Body of pancreas (tissue), 4 donors: ENCODE results near the gene MRI1. TPM values are rescaled to one million over a fixed set of nuclear protein-coding genes. Genes with fewer than 3 reads are reported as not detected.
"Not testable (repeated sequence)": the region's sequence is repeated elsewhere in the genome, so short reads cannot be mapped to it uniquely, and the experiment has no call there.

Experiments
- ATAC-seq: fragments of 150-250 bp; one replicate; pipeline ENCODE4 v1.9.1; 2016
- DNase-seq, 4 donors: peaks; one replicate each; pipeline ENCODE4 v3.0.0-alpha.2; 2019
- H3K27ac ChIP-seq, 4 donors: fragments of 200-600 bp; sonication (generic); 1 replicate in 3 of 4; 2 replicates in 1 of 4; pipeline versions ENCODE4 v1.5.1 to v1.6.1; 2016 to 2019; ENCODE audit warnings: mild to moderate bottlenecking in 1 of 4, mixed read lengths in 1 of 4, moderate library complexity in 1 of 4
- H3K27me3 ChIP-seq, 2 donors: fragments of 200-600 bp; sonication (generic); one replicate each; pipeline ENCODE4 v1.6.0; 2016; ENCODE audit warnings: mild to moderate bottlenecking in 1 of 2
- H3K36me3 ChIP-seq, 2 donors: fragments of 200-600 bp; sonication (generic); replicated peaks in 1 of 2; 2 replicates each; pipeline ENCODE4 v1.5.1; 2016; ENCODE audit warnings: low read depth in 2 of 2; ENCODE audit not compliant: insufficient read depth in 1 of 2
- H3K4me1 ChIP-seq: fragments of 200-600 bp; sonication (generic); one replicate; pipeline ENCODE4 v1.6.0; 2016
- H3K4me3 ChIP-seq, 2 donors: fragments of 200-600 bp; sonication (generic); 1 replicate in 1 of 2; 2 replicates in 1 of 2; pipeline ENCODE4 v1.5.1; 2016 to 2019
- H3K9me3 ChIP-seq, 3 donors: fragments of 200-600 bp; sonication (generic); 1 replicate in 2 of 3; 2 replicates in 1 of 3; pipeline ENCODE4 v1.5.1; 2016
- POLR2A ChIP-seq, 3 donors: fragments of 450-650 bp; IDR thresholded peaks; one replicate each; pipeline ENCODE4 v1.6.1; 2016; ENCODE audit warnings: antibody characterized with exemption in 3 of 3, mild to moderate bottlenecking in 2 of 3
- WGBS, 2 donors: methylation state at CpG; one replicate each; pipeline ENCODE4 v1.1.5; 2017; 5-methylcytosine and 5-hydroxymethylcytosine counted together
- intact Hi-C: fragments of 100-400 bp; cut with DNase I; formaldehyde crosslinking; loops from one replicate; pipeline ENCODE4 v1.15.1; 2023
- total RNA-seq, 2 donors: library from RNA; depleted of rRNA; stranded (reverse); fragments of >200 nt; gene quantifications; one replicate each; pipeline ENCODE4 v1.1.0, GENCODE V29; 2016
- TF ChIP-seq, protein P1 (sequence below), 7 experiments: fragments of 450-650 bp in 4 of 7; fragments of 200-600 bp in 3 of 7; sonication (generic) in 3 of 7; IDR thresholded peaks; one replicate each; pipeline ENCODE4 v1.5.1; 2016 to 2019; ENCODE audit warnings: antibody characterized with exemption in 7 of 7

Gene MRI1
- total RNA-seq, 2 donors from 2014 or later, result 69.0 to 82.7 TPM

DNA sequence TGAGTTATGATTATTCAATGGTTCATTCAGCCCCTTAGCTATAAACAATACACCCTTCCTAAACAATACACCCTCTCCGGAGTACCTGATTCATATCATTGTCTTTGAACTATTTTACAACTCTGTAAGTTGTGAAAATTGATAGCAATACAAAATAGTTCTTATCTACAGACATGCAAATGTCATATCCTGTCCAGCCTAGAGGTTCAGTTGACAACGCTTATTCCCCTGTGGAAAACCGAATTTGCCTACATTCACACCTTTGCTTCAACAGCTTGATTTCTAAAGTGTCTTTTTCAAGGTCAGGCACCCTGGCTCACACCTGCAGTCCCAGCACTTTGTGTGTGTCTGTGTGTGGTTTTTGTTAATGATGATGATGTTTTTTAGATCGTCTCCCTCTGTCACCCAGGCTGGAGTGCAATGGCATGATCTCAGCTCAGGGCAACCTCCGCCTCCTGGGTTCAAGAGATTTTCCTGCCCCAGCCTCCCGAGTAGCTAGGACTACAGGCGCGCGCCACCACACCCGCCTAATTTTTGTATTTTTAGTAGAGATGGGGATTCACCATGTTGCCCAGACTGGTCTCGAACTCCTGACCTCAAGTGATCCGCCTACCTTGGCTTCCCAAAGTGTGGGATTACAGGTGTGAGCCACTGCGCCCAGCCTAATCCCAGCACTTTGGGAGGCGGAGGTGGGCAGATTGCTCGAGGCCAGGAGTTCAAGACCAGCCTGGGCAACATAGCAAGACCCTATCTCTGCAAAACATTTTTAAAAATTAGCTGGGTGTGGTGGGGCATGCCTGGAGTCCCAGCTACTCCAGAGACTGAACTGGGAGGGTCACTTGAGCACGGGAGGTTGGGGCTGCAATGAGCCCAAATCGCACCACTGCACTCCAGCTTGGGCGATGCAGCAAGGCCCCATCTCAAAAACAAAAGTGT lies 19.5 kb downstream of the MRI1 start:
- ATAC-seq (no peak), DNase-seq (no peak)
- peaks cover 0 to 2% of the 10 kb centered on the region in 2 donors for H3K36me3 ChIP-seq
- no peaks in the 10 kb centered on the region for H3K27me3 ChIP-seq
- TF ChIP-seq POLR2A (IDR thresholded peaks at IDR 0.05), result no peak
- TF ChIP-seq, protein P1, sequence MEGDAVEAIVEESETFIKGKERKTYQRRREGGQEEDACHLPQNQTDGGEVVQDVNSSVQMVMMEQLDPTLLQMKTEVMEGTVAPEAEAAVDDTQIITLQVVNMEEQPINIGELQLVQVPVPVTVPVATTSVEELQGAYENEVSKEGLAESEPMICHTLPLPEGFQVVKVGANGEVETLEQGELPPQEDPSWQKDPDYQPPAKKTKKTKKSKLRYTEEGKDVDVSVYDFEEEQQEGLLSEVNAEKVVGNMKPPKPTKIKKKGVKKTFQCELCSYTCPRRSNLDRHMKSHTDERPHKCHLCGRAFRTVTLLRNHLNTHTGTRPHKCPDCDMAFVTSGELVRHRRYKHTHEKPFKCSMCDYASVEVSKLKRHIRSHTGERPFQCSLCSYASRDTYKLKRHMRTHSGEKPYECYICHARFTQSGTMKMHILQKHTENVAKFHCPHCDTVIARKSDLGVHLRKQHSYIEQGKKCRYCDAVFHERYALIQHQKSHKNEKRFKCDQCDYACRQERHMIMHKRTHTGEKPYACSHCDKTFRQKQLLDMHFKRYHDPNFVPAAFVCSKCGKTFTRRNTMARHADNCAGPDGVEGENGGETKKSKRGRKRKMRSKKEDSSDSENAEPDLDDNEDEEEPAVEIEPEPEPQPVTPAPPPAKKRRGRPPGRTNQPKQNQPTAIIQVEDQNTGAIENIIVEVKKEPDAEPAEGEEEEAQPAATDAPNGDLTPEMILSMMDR (IDR thresholded peaks at IDR 0.05), result no peak
- H3K9me3 ChIP-seq, result no peaks in the 10 kb centered on the region
- H3K4me3 ChIP-seq, result no peak overlapping the region
- H3K4me1 ChIP-seq, result peaks cover 13% of the 10 kb centered on the region
- WGBS, 2 donors, result 74 to 78% methylated on average over 18 of the region's 18 CpGs
- H3K27ac ChIP-seq, result no peak overlapping the region
- intact Hi-C loops, result no loop called here

DNA sequence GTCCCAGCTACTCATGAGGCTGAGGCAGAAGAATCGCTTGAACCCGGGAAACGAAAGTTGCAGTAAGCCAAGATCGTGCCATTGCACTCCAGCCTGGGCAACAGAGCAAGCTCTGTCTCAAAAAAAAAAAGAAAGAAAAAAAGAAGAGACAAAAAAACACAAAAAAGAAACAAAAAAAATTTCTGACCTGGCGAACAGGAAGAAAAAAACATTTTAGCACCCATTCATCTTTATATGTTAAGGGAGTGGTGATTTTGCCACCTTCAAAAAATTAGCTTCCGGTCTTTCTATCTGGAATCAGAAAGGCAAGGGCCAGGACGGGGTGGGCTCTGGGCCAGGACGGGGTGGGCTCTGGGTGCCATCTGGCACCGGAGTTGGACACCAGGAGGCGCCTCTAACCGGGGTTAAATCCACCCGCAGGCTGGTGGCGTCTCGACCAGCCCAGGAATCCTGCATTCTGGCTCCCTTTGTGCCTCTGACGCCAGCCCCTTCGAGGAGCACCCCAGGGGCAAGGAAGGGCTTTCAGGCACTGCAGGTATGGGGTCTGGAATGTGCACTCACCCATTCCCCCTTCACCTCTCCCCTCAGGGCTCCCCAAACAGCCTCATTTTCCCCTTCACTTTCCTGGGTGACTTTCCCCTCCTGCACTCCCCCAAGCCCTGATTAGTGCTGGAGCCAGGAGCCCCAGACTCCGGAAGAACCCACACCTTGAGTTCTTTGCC lies 20.6 kb downstream of the MRI1 start:
- Histone ChIP-seq H3K27ac (peak overlapping the region in 1 of 4 donors; percentile 50), H3K9me3 (no peaks in the 10 kb centered on the region), H3K36me3 (no peaks in the 10 kb centered on the region), H3K4me3 (no peak overlapping the region), H3K27me3 (no peaks in the 10 kb centered on the region), H3K4me1 (peaks cover 13% of the 10 kb centered on the region)
- ATAC-seq, result peak; percentile 84
- intact Hi-C loops, result loop anchor here (5.0 kb wide), 1 partner anchor 77 kb away; no protein-coding TSS in a partner anchor
- peak; percentile 81 to 89 (median 84) for DNase-seq
- TF ChIP-seq, protein P1 (IDR thresholded peaks at IDR 0.05), result peak; percentile 59 to 78 (median 73)
- no peak for TF ChIP-seq POLR2A (IDR thresholded peaks at IDR 0.05)
- WGBS, 2 donors, result 19 to 20% methylated on average over 17 of the region's 17 CpGs

DNA sequence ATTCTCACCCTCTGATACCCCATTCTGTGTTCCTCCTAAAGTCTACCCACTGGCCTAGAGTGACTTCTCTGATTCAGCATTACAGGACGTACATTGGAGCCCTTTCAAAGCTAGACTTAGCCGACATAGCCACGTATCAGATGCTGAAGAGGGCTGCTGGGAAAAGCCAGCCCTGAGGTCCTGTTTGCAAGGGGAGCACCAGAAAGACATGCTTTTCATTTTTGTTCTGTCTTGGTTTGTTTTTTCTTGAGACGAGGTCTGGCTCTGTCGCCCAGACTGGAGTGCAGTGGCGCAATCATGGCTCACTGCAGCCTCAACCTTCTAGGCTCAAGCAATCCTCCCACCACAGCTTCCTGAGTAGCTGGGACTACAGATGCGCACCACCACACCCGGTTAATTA lies 24.7 kb downstream of the MRI1 start:
- ATAC-seq (no peak), DNase-seq (peak in 1 of 4 donors; percentile 45)
- H3K4me3 ChIP-seq, result no peak overlapping the region
- H3K27ac ChIP-seq, result peak overlapping the region in 1 of 4 donors; percentile 64
- no peaks in the 10 kb centered on the region for H3K36me3 ChIP-seq
- no peaks in the 10 kb centered on the region for H3K27me3 ChIP-seq
- WGBS, 2 donors, result 49 to 67% methylated on average over 7 to 8 of the region's 8 CpGs
- H3K4me1 ChIP-seq, result peaks cover 16% of the 10 kb centered on the region
- TF ChIP-seq, protein P1 (IDR thresholded peaks at IDR 0.05), result no peak
- no peak for TF ChIP-seq POLR2A (IDR thresholded peaks at IDR 0.05)
- intact Hi-C loops, result loop anchor here (5.0 kb wide), 1 partner anchor 73 kb away; no protein-coding TSS in a partner anchor
- no peaks in the 10 kb centered on the region for H3K9me3 ChIP-seq

DNA sequence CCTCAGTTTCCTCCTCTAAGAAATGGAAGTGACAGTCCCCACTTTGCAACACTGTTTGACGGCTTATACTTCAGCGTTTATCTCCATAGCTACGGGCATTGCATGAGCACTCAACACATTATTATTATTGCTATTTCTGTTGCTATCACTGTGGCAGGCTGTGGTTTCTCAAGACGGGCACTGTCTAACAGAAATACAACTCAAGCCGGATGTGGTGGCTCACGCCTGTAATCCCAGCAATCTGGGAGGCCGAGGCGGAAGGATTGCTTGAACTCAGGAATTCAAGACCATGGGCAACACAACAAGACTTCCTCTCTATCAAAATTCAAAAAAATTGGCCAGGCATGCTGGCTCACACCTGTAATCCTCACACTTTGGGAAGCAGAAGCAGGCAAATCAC lies 26.0 kb downstream of the MRI1 start:
- 59 to 80% methylated on average over 8 of the region's 8 CpGs for WGBS, 2 donors
- no peaks in the 10 kb centered on the region for H3K27me3 ChIP-seq
- TF ChIP-seq, protein P1 (IDR thresholded peaks at IDR 0.05), result no peak
- TF ChIP-seq POLR2A (IDR thresholded peaks at IDR 0.05), result no peak
- H3K27ac ChIP-seq, result no peak overlapping the region
- ATAC-seq, result no peak
- intact Hi-C loops, result no loop called here
- no peak overlapping the region for H3K4me3 ChIP-seq
- H3K4me1 ChIP-seq, result peaks cover 12% of the 10 kb centered on the region
- DNase-seq, result no peak
- H3K36me3 ChIP-seq, result no peaks in the 10 kb centered on the region
- no peaks in the 10 kb centered on the region for H3K9me3 ChIP-seq

DNA sequence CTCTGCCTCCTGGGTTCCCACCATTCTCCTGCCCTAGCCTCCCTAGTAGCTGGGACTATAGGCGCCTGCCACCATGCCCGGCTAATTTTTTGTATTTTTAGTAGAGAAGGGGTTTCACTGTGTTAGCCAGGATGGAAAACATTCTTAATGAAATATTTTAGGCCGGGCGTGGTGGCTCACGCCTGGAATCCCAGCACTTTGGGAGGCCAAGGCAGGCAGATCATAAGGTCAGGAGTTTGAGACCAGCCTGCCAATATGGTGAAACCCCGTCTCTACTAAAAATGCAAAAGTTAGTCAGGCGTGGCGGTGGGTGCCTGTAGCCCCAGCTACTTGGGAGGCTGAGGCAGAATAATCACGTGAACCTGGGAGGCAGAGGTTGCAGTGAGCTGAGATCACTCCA lies 29.0 kb downstream of the MRI1 start:
- H3K36me3 ChIP-seq, H3K27me3 ChIP-seq, H3K9me3 ChIP-seq, H3K4me3 ChIP-seq, DNase-seq, ATAC-seq, intact Hi-C loops: not testable (repeated sequence)
- Histone ChIP-seq H3K27ac (peak overlapping the region in 3 of 4 donors; percentile 85 to 95 (median 92)), H3K4me1 (peaks cover 33% of the 10 kb centered on the region)
- 83 to 87% methylated on average over 9 of the region's 9 CpGs for WGBS, 2 donors
